T-cell (primary cell): ENCODE measurements around the gene SH3YL1. TPM values are rescaled to one million over a fixed set of nuclear protein-coding genes. Genes with fewer than 3 reads are reported as not detected.
"Not testable (repeated sequence)": the region's sequence is repeated elsewhere in the genome, so short reads cannot be mapped to it uniquely, and the experiment has no call there.

Experiments used
- ATAC-seq, 4 experiments: fragments of 200-7000 bp in 3 of 4; fragments of 150-1000 bp in 1 of 4; cut with Tn5 transposase; replicated peaks in 1 of 4; 1 replicate in 3 of 4; 2 replicates in 1 of 4; pipeline ENCODE4 v1.10.0; 2021; ENCODE audit warnings: moderate library complexity in 3 of 4, mild to moderate bottlenecking in 2 of 4, moderate number of reproducible peaks in 1 of 4
- CTCF ChIA-PET, 2 donors: fragments of 300-600 bp; sonication (Branson Sonifier 250); formaldehyde crosslinking; loops; one replicate each; lab custom pipeline; 2022; ENCODE audit warnings: antibody characterized with exemption in 2 of 2; lab: Charles Lee
- POLR2A ChIA-PET, 2 donors: fragments of 300-600 bp; sonication (Branson Sonifier 250); formaldehyde crosslinking; loops; one replicate each; lab custom pipeline; 2022; ENCODE audit warnings: antibody characterized with exemption in 2 of 2; lab: Charles Lee
- DNase-seq, 35 experiments: peaks; one replicate each; pipeline versions ENCODE4 v3.0.0 to v3.0.0-alpha.2; 2013 to 2023
- H3K27ac ChIP-seq: one replicate; pipeline ENCODE4 v1.5.1; 2013; ENCODE audit warnings: low read length
- H3K27me3 ChIP-seq, 2 experiments: replicated peaks in 1 of 2; 1 replicate in 1 of 2; 2 replicates in 1 of 2; pipeline versions ENCODE4 v1.6.1 to v1.7.0; 2013; ENCODE audit warnings: low read length in 1 of 2, mixed read lengths in 1 of 2; ENCODE audit not compliant: control insufficient read depth in 2 of 2, insufficient read depth in 2 of 2; ENCODE audit errors: extremely low read depth in 1 of 2
- H3K36me3 ChIP-seq, 2 donors: 1 replicate in 1 of 2; 2 replicates in 1 of 2; pipeline versions ENCODE4 v1.6.1 to v1.7.0; 2013; ENCODE audit warnings: low read length in 1 of 2; ENCODE audit not compliant: control insufficient read depth in 2 of 2, insufficient read depth in 1 of 2; ENCODE audit errors: extremely low read depth in 1 of 2
- H3K4me1 ChIP-seq, 2 experiments: 1 replicate in 1 of 2; 2 replicates in 1 of 2; pipeline versions ENCODE4 v1.6.1 to v1.7.0; 2013; ENCODE audit warnings: low read length in 2 of 2, mixed read lengths in 1 of 2; ENCODE audit not compliant: insufficient read depth in 2 of 2, control insufficient read depth in 1 of 2; ENCODE audit errors: extremely low read depth in 1 of 2
- H3K4me3 ChIP-seq, 2 donors: 1 replicate in 1 of 2; 2 replicates in 1 of 2; pipeline versions ENCODE4 v1.5.1 to v1.7.0; 2013; ENCODE audit warnings: mild to moderate bottlenecking in 2 of 2, low read length in 1 of 2, moderate library complexity in 1 of 2; ENCODE audit not compliant: control insufficient read depth in 1 of 2; ENCODE audit errors: extremely low read depth in 1 of 2
- H3K9me3 ChIP-seq: 2 replicates; pipeline ENCODE4 v1.7.0; 2013
- H3K27ac Mint-ChIP-seq, 2 donors: one replicate each; pipeline ENCODE4 v1.8.0; 2020 to 2021; ENCODE audit warnings: mild to moderate bottlenecking in 2 of 2, mixed read lengths in 2 of 2
- H3K27me3 Mint-ChIP-seq, 2 donors: one replicate each; pipeline ENCODE4 v1.8.0; 2021 to 2022; ENCODE audit warnings: mixed read lengths in 2 of 2
- H3K36me3 Mint-ChIP-seq: one replicate; pipeline ENCODE4 v1.8.0; 2021; ENCODE audit warnings: mixed read lengths
- H3K4me1 Mint-ChIP-seq, 3 donors: one replicate each; pipeline ENCODE4 v1.8.0; 2020 to 2022; ENCODE audit warnings: mixed read lengths in 3 of 3, mild to moderate bottlenecking in 1 of 3
- H3K4me3 Mint-ChIP-seq, 3 donors: one replicate each; pipeline ENCODE4 v1.8.0; 2020 to 2022; ENCODE audit warnings: mild to moderate bottlenecking in 3 of 3, mixed read lengths in 3 of 3, moderate library complexity in 3 of 3
- H3K9me3 Mint-ChIP-seq, 3 donors: one replicate each; pipeline ENCODE4 v1.8.0; 2020 to 2022; ENCODE audit warnings: mixed read lengths in 3 of 3
- WGBS: methylation state at CpG from one replicate; pipeline ENCODE4 v1.1.5; 2013; ENCODE audit warnings: missing lambda C conversion rate; ENCODE audit not compliant: insufficient coverage; 5-methylcytosine and 5-hydroxymethylcytosine counted together
- total RNA-seq, 35 experiments: library from RNA in 6 of 35; stranded (reverse) in 6 of 35; fragments of 120-200 nt in 1 of 35; gene quantifications; one replicate each; pipeline versions ENCODE4 v1.2.1 to v1.2.4 and lab custom pipeline; 2013 to 2026

Gene SH3YL1
- total RNA-seq, 5 donors from 2014 or later (not counting 1 experiment from before 2014, with no cell fraction given) = 54.8 to 71.4 (median 59.9) TPM

DNA sequence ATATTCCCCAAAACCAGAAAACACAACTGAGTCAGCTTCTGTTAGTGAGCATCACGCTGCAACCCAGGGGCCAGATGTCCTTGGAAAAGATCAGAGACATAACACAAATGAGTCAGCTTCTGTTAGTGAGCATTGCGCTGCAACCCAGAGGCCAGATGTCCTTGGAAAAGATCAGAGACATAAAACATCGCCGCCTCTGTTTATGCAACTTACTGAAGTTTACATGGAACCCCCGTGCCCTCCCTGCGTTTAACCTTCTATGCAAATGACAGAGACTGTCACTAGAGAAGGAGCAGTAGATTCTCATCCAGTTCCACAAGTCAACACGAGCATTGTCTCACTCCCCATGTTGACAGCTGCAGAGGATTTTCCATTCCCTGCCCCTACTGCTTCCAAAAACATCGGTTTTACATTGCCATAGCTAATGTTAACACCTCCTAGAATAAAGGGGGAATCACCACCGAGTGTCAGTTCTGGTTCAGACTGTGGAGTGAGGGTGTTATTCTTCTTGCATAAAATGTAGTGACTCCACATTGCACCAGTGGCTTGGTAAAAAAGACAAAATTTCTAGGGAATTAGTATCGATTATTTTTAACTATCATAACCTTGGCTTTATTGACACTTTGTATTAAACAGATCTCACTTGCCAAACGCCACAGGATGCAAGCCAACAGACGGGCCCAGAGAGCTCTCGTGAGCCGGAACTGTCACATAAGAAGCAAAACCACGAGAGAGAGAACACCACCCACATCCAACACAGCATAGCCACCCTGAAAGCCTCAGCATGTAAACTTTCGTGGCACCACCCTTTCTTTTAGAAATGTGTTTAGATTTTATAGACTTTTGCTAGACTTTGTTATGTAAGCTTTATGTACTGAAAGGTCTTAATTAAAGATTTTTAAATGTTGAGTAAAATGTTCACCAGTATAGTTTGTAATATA, 87.7 kb downstream of the SH3YL1 start:
- H3K4me1 ChIP-seq = peaks cover 26 to 31% of the 10 kb centered on the region in 2 experiments
- no peaks in the 10 kb centered on the region for H3K36me3 Mint-ChIP-seq
- no peaks in the 10 kb centered on the region for H3K36me3 ChIP-seq
- peak overlapping the region; percentile 82 to 94 for H3K27ac Mint-ChIP-seq
- 15% methylated on average over 10 of the region's 16 CpGs for WGBS
- H3K4me3 ChIP-seq = no peak overlapping the region
- H3K27ac ChIP-seq = peak overlapping the region; percentile 38
- peak overlapping the region; percentile 43 to 73 (median 56) for H3K4me3 Mint-ChIP-seq
- ChIA-PET CTCF (interaction anchor here in 1 of 2 donors (0.5 to 0.8 kb wide), 3 partner anchors 10 to 218 kb away, joined by 3 read pairs; no protein-coding TSS in a partner anchor), POLR2A (interaction anchor here in 1 of 2 donors (0.6 kb wide), 1 partner anchor 107 kb away, joined by 3 read pairs; no protein-coding TSS in a partner anchor)
- H3K27me3 ChIP-seq = no peaks in the 10 kb centered on the region
- H3K9me3 ChIP-seq = no peaks in the 10 kb centered on the region
- peak; percentile 98 to 100 (median 99) for ATAC-seq
- H3K4me1 Mint-ChIP-seq = peaks cover 38 to 48% (median 42%) of the 10 kb centered on the region in 3 donors
- DNase-seq = peak; percentile 38 to 79 (median 55)
- H3K27me3 Mint-ChIP-seq = no peaks in the 10 kb centered on the region
- H3K9me3 Mint-ChIP-seq = no peaks in the 10 kb centered on the region

DNA sequence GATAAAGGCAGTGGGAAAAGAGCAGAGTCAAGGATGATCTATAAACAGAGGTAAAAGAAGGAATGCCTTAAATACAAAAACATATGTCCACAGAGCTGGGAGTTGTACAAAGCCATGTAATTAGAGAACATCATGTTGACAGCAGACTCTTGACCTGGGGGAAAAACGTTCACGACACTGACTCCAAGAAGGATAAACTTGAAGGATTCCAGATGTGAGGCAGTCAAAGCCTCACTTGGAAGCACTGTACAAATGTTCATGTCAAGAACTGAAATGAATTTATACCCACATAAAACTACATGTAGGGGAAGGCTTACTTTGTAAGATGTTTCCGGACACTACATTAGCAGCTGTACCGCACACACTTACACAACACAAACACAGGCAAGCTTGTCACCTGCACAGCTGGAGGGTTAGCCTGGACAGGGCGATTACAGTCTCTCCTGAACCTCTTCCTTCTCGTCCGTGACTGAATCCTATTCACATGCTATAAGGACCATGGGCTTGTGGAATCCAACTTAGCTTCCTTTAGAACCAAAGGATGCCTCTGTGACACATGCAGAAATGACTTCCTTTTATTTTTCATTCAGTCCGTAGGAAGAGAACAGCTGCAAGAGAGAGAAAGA, 88.6 kb downstream of the SH3YL1 start:
- peak overlapping the region; percentile 43 to 73 (median 56) for H3K4me3 Mint-ChIP-seq
- ATAC-seq = no peak
- peak overlapping the region; percentile 82 to 94 for H3K27ac Mint-ChIP-seq
- no peaks in the 10 kb centered on the region for H3K36me3 ChIP-seq
- DNase-seq = no peak
- no peaks in the 10 kb centered on the region for H3K27me3 Mint-ChIP-seq
- peaks cover 26 to 31% of the 10 kb centered on the region in 2 experiments for H3K4me1 ChIP-seq
- ChIA-PET POLR2A (interaction anchor here in 1 of 2 donors (0.8 kb wide), 1 partner anchor 8 kb away, joined by 3 read pairs; no protein-coding TSS in a partner anchor), CTCF (no interaction called here)
- no peak overlapping the region for H3K4me3 ChIP-seq
- H3K9me3 Mint-ChIP-seq = no peaks in the 10 kb centered on the region
- peaks cover 38 to 44% (median 40%) of the 10 kb centered on the region in 3 donors for H3K4me1 Mint-ChIP-seq
- no peaks in the 10 kb centered on the region for H3K36me3 Mint-ChIP-seq
- no peaks in the 10 kb centered on the region for H3K27me3 ChIP-seq
- H3K27ac ChIP-seq = peak overlapping the region; percentile 25
- 100% methylated on average over 1 of the region's 8 CpGs for WGBS
- H3K9me3 ChIP-seq = no peaks in the 10 kb centered on the region

DNA sequence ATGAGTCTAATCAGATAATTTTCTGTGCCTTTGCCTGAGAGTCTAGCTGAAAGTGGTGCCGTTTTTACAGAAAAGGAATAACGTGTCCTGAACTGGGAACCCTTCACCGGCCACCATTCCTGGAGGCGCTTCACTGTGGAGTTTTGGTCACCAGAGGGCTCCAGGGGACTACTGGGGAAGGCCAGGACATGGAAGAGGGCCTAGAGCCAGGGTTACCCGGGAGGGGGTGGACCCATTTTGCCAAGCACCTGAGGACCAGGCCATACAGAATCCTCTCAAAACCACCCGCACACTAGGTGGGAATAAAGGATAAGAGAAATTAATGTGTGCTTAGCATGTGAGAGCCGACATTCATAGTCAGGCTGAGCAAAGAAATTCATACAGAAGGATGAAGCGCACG, 91.7 kb downstream of the SH3YL1 start:
- peaks cover 15 to 21% of the 10 kb centered on the region in 2 experiments for H3K4me1 ChIP-seq
- H3K36me3 Mint-ChIP-seq, H3K27me3 ChIP-seq, H3K4me3 ChIP-seq, H3K36me3 ChIP-seq, H3K27ac Mint-ChIP-seq, H3K9me3 Mint-ChIP-seq, CTCF ChIA-PET, H3K9me3 ChIP-seq, ATAC-seq, H3K4me3 Mint-ChIP-seq, H3K27me3 Mint-ChIP-seq, H3K27ac ChIP-seq: not testable (repeated sequence)
- POLR2A ChIA-PET = interaction anchor here in 1 of 2 donors (0.6 kb wide), 1 partner anchor 20 kb away, joined by 5 read pairs; no protein-coding TSS in a partner anchor
- WGBS = 85% methylated on average over 4 of the region's 9 CpGs
- peaks cover 23 to 24% (median 24%) of the 10 kb centered on the region in 3 donors for H3K4me1 Mint-ChIP-seq
- peak in 5 of 35 experiments; percentile 6 to 41 (median 16) for DNase-seq

DNA sequence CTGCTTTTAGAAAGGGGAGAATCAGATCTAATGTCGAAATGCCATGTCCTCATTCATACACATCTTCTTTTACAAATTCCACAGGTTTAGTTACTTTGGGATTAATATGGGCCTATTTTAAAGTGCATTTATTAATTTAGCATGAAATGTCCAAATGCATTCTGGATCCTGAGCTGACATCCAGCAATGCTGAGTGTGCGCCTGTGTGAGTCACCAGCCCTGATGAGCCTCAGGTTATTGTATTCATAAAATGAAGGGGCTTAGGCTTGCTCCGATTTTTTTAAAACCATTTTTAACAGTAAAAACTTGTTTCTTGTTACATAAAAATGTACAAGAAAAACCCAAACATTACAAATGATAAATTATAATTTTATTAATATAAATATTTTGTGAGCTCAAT, 94.1 kb downstream of the SH3YL1 start:
- Mint-ChIP-seq H3K9me3 (no peaks in the 10 kb centered on the region), H3K27ac (no peak overlapping the region), H3K36me3 (no peaks in the 10 kb centered on the region), H3K4me1 (peaks cover 0 to 9% (median 7%) of the 10 kb centered on the region in 3 donors), H3K27me3 (peaks cover 0 to 5% of the 10 kb centered on the region in 2 donors), H3K4me3 (no peak overlapping the region)
- H3K36me3 ChIP-seq = no peaks in the 10 kb centered on the region
- H3K9me3 ChIP-seq = no peaks in the 10 kb centered on the region
- WGBS = 100% methylated on average over 1 of the region's 3 CpGs
- no peak overlapping the region for H3K4me3 ChIP-seq
- no peak overlapping the region for H3K27ac ChIP-seq
- ATAC-seq (no peak), DNase-seq (no peak)
- ChIA-PET CTCF (no interaction called here), POLR2A (no interaction called here)
- peaks cover 0 to 4% of the 10 kb centered on the region in 2 experiments for H3K4me1 ChIP-seq
- peaks cover 0 to 3% of the 10 kb centered on the region in 2 experiments for H3K27me3 ChIP-seq

Other genes with a start within 250 kb of the SH3YL1 start
- 1 to 10 TPM in 2 of 5 donors, under 1 TPM in 3; 0.35 to 1.9 (median 0.72) TPM for gene FAM110C, start 217.5 kb downstream of the SH3YL1 start, total RNA-seq
- gene ACP1, start 915 bp upstream of the SH3YL1 start, total RNA-seq = 10 to 100 TPM; 70.0 to 88.4 (median 85.5) TPM
- gene ALKAL2, start 24.1 kb upstream of the SH3YL1 start, total RNA-seq = under 1 TPM in 1 of 5 donors, not detected in 4; 0.35 TPM